B cell (primary cell): ENCODE measurements around the gene ITSN1. TPM values are rescaled to one million over a fixed set of nuclear protein-coding genes. Genes with fewer than 3 reads are reported as not detected.

Source experiments
- ATAC-seq: fragments of 200-7000 bp; cut with Tn5 transposase; one replicate; pipeline ENCODE4 v1.10.0; 2021; ENCODE audit warnings: low read depth, mild to moderate bottlenecking, moderate number of reproducible peaks, moderate library complexity
- CTCF ChIA-PET: fragments of 350-600 bp; sonication (Branson Sonifier 250); formaldehyde crosslinking; loops from one replicate; lab custom pipeline; 2021; ENCODE audit warnings: antibody characterized with exemption, inconsistent platforms; lab: Charles Lee
- POLR2A ChIA-PET: fragments of 350-600 bp; sonication (Branson Sonifier 250); formaldehyde crosslinking; loops from one replicate; lab custom pipeline; 2021; ENCODE audit warnings: antibody characterized with exemption; lab: Charles Lee
- DNase-seq: peaks from one replicate; pipeline ENCODE4 v3.0.0; 2013
- H2AFZ ChIP-seq: 2 replicates; pipeline ENCODE4 v1.6.1; 2012; ENCODE audit warnings: mild to moderate bottlenecking, low read depth, low read length; ENCODE audit not compliant: insufficient read depth, poor library complexity, severe bottlenecking
- H3K27ac ChIP-seq, 2 donors: 1 replicate in 1 of 2; 2 replicates in 1 of 2; pipeline ENCODE4 v1.5.1; 2012 to 2013; ENCODE audit warnings: low read length in 2 of 2, mild to moderate bottlenecking in 2 of 2, moderate library complexity in 1 of 2
- H3K27me3 ChIP-seq, 4 experiments: fragments of 200-600 bp in 1 of 4; sonication (generic) in 1 of 4; replicated peaks in 1 of 4; 1 replicate in 2 of 4; 2 replicates in 2 of 4; pipeline versions ENCODE4 v1.6.1 to v1.7.0; 2013 to 2016; ENCODE audit warnings: low read length in 3 of 4, mild to moderate bottlenecking in 2 of 4, mixed read lengths in 1 of 4, moderate library complexity in 1 of 4; ENCODE audit not compliant: insufficient read depth in 4 of 4, control insufficient read depth in 3 of 4; ENCODE audit errors: control extremely low read depth in 1 of 4
- H3K36me3 ChIP-seq, 2 experiments: replicated peaks in 1 of 2; 1 replicate in 1 of 2; 2 replicates in 1 of 2; pipeline versions ENCODE4 v1.6.1 to v1.7.1; 2013; ENCODE audit warnings: low read length in 1 of 2; ENCODE audit not compliant: insufficient read depth in 2 of 2, control insufficient read depth in 1 of 2; ENCODE audit errors: control extremely low read depth in 1 of 2, extremely low read depth in 1 of 2
- H3K4me1 ChIP-seq, 2 donors: fragments of 200-600 bp in 1 of 2; sonication (generic) in 1 of 2; 1 replicate in 1 of 2; 2 replicates in 1 of 2; pipeline versions ENCODE4 v1.5.1 to v1.6.1; 2013 to 2017; ENCODE audit warnings: low read length in 2 of 2; ENCODE audit not compliant: control insufficient read depth in 2 of 2, insufficient read depth in 2 of 2
- H3K4me2 ChIP-seq: replicated peaks from 2 replicates; pipeline ENCODE3; 2012; ENCODE audit warnings: mild to moderate bottlenecking, low read depth, low read length; ENCODE audit not compliant: poor library complexity, severe bottlenecking
- H3K4me3 ChIP-seq, 5 experiments: fragments of 200-600 bp in 1 of 5; sonication (generic) in 1 of 5; 1 replicate in 3 of 5; 2 replicates in 2 of 5; pipeline versions ENCODE4 v1.5.1 to v1.7.0; 2011 to 2016; ENCODE audit warnings: low read length in 4 of 5, mild to moderate bottlenecking in 4 of 5, low read depth in 2 of 5, control low read depth in 1 of 5, moderate library complexity in 1 of 5; ENCODE audit not compliant: insufficient read depth in 1 of 5; ENCODE audit errors: control extremely low read depth in 1 of 5, extremely low read depth in 1 of 5
- H3K79me2 ChIP-seq: fragments of 200-600 bp; sonication (generic); one replicate; pipeline ENCODE4 v1.6.0; 2016; ENCODE audit warnings: low read length; ENCODE audit not compliant: control insufficient read depth, insufficient read depth
- H3K9ac ChIP-seq: fragments of 200-600 bp; sonication (generic); 2 replicates; pipeline ENCODE4 v1.6.1; 2017; ENCODE audit warnings: mild to moderate bottlenecking, low read length, moderate library complexity
- H3K9me3 ChIP-seq, 3 donors: one replicate each; pipeline versions ENCODE4 v1.6.1 to v1.7.1; 2013; ENCODE audit warnings: low read length in 2 of 3; ENCODE audit not compliant: control insufficient read depth in 2 of 3, insufficient read depth in 1 of 3; ENCODE audit errors: control extremely low read depth in 1 of 3
- H4K20me1 ChIP-seq: 2 replicates; pipeline ENCODE4 v1.6.0; 2012; ENCODE audit warnings: mild to moderate bottlenecking, low read length; ENCODE audit not compliant: insufficient read depth, control insufficient read depth, poor library complexity, severe bottlenecking
- H3K27ac Mint-ChIP-seq: one replicate; pipeline ENCODE4 v1.8.0; 2021; ENCODE audit warnings: mixed read lengths
- H3K27me3 Mint-ChIP-seq: one replicate; pipeline ENCODE4 v1.8.0; 2021; ENCODE audit warnings: mixed read lengths
- H3K4me1 Mint-ChIP-seq: one replicate; pipeline ENCODE4 v1.8.0; 2021; ENCODE audit warnings: mixed read lengths
- H3K4me3 Mint-ChIP-seq: one replicate; pipeline ENCODE4 v1.8.0; 2021; ENCODE audit warnings: mixed read lengths
- H3K9me3 Mint-ChIP-seq: one replicate; pipeline ENCODE4 v1.8.0; 2022; ENCODE audit warnings: mixed read lengths; ENCODE audit not compliant: insufficient read depth
- CTCF ChIP-seq: fragments of 200-600 bp; IDR thresholded peaks from one replicate; pipeline ENCODE4 v1.8.0; 2022; ENCODE audit warnings: antibody characterized with exemption, mild to moderate bottlenecking
- EZH2 ChIP-seq: IDR thresholded peaks from 2 replicates; pipeline ENCODE4 v1.6.1; 2012; ENCODE audit warnings: borderline replicate concordance, low read depth, mild to moderate bottlenecking, moderate library complexity, low read length; ENCODE audit not compliant: insufficient read depth, poor library complexity, severe bottlenecking
- WGBS: methylation state at CpG from one replicate; pipeline ENCODE4 v1.1.5; 2013; ENCODE audit warnings: missing lambda C conversion rate; ENCODE audit not compliant: insufficient coverage; 5-methylcytosine and 5-hydroxymethylcytosine counted together
- intact Hi-C: fragments of 100-400 bp; cut with micrococcal nuclease; formaldehyde crosslinking; loops from one replicate; pipeline ENCODE4 v1.10.0; 2022
- polyA plus RNA-seq: library from polyadenylated mRNA; depleted of rRNA; stranded (reverse); fragments of >200 nt; gene quantifications from 2 replicates; pipeline ENCODE4 v1.2.3, GENCODE V29; 2012
- total RNA-seq, 2 donors: library from RNA; stranded (reverse); fragments of 120-200 nt in 1 of 2; gene quantifications; 1 replicate in 1 of 2; 2 replicates in 1 of 2; pipeline versions ENCODE4 v1.2.3 to v1.2.4, GENCODE V29; 2013 to 2022

Gene ITSN1
- total and polyA plus RNA-seq, 2 donors (not counting 1 experiment from before 2014, with no cell fraction given): 0.31 to 2.4 TPM

GRCh38 chr21:33699277-33699676 is 57.0 kb downstream of the ITSN1 start:
- no peak overlapping the region for H2AFZ ChIP-seq
- H3K4me1 Mint-ChIP-seq: no peaks in the 10 kb centered on the region
- POLR2A ChIA-PET: no interaction called here
- CTCF ChIA-PET: no interaction called here
- H3K27me3 ChIP-seq: no peaks in the 10 kb centered on the region
- intact Hi-C loops: no loop called here
- H3K36me3 ChIP-seq: no peaks in the 10 kb centered on the region
- no peak overlapping the region for H3K9ac ChIP-seq
- H3K4me2 ChIP-seq: no peak overlapping the region
- no peak overlapping the region for H3K27ac ChIP-seq
- no peaks in the 10 kb centered on the region for H3K79me2 ChIP-seq
- H3K4me1 ChIP-seq: no peaks in the 10 kb centered on the region
- no peak overlapping the region for H3K4me3 ChIP-seq
- H3K9me3 Mint-ChIP-seq: no peaks in the 10 kb centered on the region
- no peak overlapping the region for H3K27ac Mint-ChIP-seq
- DNase-seq (no peak), ATAC-seq (no peak)
- H4K20me1 ChIP-seq: no peaks in the 10 kb centered on the region
- H3K9me3 ChIP-seq: no peaks in the 10 kb centered on the region
- WGBS: 90% methylated on average over 2 of the region's 2 CpGs
- no peak overlapping the region for H3K4me3 Mint-ChIP-seq
- H3K27me3 Mint-ChIP-seq: peaks cover 15% of the 10 kb centered on the region
- no peak for TF ChIP-seq CTCF
- no peak for TF ChIP-seq EZH2

- H3K27ac ChIP-seq: no peak overlapping the region
- TF ChIP-seq EZH2 (no peak), CTCF (no peak)
- Mint-ChIP-seq H3K4me3 (no peak overlapping the region), H3K9me3 (no peaks in the 10 kb centered on the region), H3K27me3 (peaks cover 15% of the 10 kb centered on the region), H3K4me1 (no peaks in the 10 kb centered on the region), H3K27ac (no peak overlapping the region)
- no peak overlapping the region for H3K4me2 ChIP-seq
- no peaks in the 10 kb centered on the region for H3K27me3 ChIP-seq
- H4K20me1 ChIP-seq: no peaks in the 10 kb centered on the region
- intact Hi-C loops: no loop called here
- no peaks in the 10 kb centered on the region for H3K79me2 ChIP-seq
- H3K36me3 ChIP-seq: no peaks in the 10 kb centered on the region
- 100% methylated on average over 2 of the region's 3 CpGs for WGBS
- no peak overlapping the region for H3K4me3 ChIP-seq
- ChIA-PET POLR2A (no interaction called here), CTCF (no interaction called here)
- DNase-seq (no peak), ATAC-seq (no peak)
- no peak overlapping the region for H3K9ac ChIP-seq
- H3K9me3 ChIP-seq: no peaks in the 10 kb centered on the region
- H2AFZ ChIP-seq: no peak overlapping the region
- no peaks in the 10 kb centered on the region for H3K4me1 ChIP-seq
Measured at GRCh38 chr21:33700491-33700890, 58.2 kb downstream of the ITSN1 start.
